ENCODE data around the gene CCND3. TPM values are rescaled to one million over a fixed set of nuclear protein-coding genes. Genes with fewer than 3 reads are reported as not detected.
A peak's percentile ranks its signal among the peaks of the same experiment; 100 is the strongest.

CCND3 gene
- total RNA-seq = 9.7 and 11.8 TPM in 2 replicates

DNA sequence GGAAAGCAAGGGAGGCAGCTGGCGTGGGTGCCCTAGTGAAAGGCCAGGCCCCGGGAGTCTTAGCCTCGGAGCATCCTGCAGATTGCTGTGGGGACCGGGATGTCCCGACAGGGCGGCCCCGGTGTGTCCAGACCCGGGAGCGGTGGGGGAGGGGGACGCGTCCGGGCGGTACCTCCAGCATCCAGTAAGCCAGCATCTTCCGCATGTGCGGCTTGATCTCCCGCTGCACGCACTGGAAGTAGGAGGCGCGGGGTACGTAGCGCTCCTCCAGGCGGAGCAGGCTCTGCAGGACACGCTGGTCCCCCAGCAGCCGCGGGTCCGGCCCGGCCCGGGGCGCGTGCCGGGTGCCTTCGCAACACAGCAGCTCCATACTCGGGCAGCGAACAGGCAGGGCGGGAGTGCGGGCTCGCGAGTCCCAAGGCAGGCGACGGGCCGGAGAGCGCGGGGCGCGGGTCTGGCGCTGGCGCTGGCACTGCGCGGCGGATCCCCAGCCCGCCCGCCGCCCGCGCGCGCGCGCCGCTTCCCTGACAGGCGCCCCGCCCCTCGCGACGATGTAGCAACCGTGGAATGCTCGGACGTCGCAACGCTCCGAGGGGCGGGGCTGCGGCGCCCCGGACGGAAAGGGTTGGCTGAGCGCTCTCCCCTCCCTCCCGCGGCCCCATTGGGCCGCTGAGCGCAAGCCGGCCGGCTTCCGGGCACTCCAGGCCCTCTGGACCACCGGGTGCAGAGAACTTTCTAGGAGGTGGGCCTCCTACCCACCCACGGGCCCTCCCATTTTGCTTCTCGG, at the start of gene CCND3:
Gene CCND3 (minus strand): TSS at position 529 of the 787 bp plus-strand sequence. CDS start 159 bp downstream, at position 370.
- Histone ChIP-seq H3K27me3 (ENCODE audit: control insufficient read depth, insufficient read depth, low read length) (no peaks in the 10 kb centered on the region), H3K4me3 (ENCODE audit: low read depth, low read length) (peak within 1 kb of the TSS; percentile 87), H3K36me3 (ENCODE audit: control insufficient read depth, insufficient read depth, low read length) (peaks cover 9% of the 10 kb centered on the region)
- TF ChIP-seq, protein P1, sequence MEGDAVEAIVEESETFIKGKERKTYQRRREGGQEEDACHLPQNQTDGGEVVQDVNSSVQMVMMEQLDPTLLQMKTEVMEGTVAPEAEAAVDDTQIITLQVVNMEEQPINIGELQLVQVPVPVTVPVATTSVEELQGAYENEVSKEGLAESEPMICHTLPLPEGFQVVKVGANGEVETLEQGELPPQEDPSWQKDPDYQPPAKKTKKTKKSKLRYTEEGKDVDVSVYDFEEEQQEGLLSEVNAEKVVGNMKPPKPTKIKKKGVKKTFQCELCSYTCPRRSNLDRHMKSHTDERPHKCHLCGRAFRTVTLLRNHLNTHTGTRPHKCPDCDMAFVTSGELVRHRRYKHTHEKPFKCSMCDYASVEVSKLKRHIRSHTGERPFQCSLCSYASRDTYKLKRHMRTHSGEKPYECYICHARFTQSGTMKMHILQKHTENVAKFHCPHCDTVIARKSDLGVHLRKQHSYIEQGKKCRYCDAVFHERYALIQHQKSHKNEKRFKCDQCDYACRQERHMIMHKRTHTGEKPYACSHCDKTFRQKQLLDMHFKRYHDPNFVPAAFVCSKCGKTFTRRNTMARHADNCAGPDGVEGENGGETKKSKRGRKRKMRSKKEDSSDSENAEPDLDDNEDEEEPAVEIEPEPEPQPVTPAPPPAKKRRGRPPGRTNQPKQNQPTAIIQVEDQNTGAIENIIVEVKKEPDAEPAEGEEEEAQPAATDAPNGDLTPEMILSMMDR (IDR thresholded peaks at IDR 0.05; ENCODE audit: insufficient read depth, low read length, severe bottlenecking) = no peak
- DNase-seq (ENCODE audit: low read depth) = peak; percentile 74
- no peak for FAIRE-seq

DNA sequence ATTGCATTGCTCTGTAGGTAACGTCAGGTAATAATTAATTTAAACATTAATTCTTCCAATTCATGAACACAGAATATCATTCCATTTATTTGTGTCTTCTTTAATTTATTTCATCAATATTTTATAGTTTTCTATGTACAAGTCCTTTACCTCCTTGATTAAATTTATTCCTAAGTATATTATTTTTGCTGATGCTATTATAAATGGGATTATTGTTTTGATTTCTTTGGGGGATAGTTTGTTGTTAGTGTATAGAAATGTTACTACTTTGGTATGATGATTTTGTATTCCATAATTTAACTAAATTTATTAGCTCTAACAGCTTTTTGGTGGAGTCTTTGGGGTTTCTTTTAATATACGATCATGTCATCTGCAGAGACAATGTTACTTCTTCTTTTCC, 44.7 kb upstream of the CCND3 start:
- TF ChIP-seq, protein P1 (IDR thresholded peaks at IDR 0.05; ENCODE audit: insufficient read depth, low read length, severe bottlenecking) = no peak
- Histone ChIP-seq H3K27me3 (ENCODE audit: control insufficient read depth, insufficient read depth, low read length) (no peaks in the 10 kb centered on the region), H3K36me3 (ENCODE audit: control insufficient read depth, insufficient read depth, low read length) (no peaks in the 10 kb centered on the region), H3K4me3 (ENCODE audit: low read depth, low read length) (no peak overlapping the region)
- DNase-seq (ENCODE audit: low read depth) (no peak), FAIRE-seq (no peak)

DNA sequence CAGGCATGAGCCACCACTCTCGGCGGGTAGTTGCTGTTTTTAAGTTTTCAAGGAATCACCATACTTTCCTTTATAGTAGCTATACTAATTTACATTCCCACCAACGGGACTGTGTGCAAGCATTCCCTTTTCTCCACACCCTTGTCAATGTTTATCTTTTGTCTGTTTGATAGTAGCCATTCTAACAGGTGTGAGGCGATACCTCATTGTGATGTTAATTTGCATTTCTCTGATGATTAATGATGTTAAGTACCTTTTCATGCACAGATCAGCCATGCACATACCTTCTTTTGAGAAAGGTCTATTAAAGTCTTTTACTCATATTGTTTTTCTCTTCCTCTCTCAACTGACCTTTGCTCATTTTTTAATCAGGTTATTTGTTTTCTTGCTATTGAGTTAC, 43.0 kb upstream of the CCND3 start:
- FAIRE-seq (no peak), DNase-seq (ENCODE audit: low read depth) (peak; percentile 70)
- Histone ChIP-seq H3K4me3 (ENCODE audit: low read depth, low read length) (no peak overlapping the region), H3K36me3 (ENCODE audit: control insufficient read depth, insufficient read depth, low read length) (no peaks in the 10 kb centered on the region), H3K27me3 (ENCODE audit: control insufficient read depth, insufficient read depth, low read length) (no peaks in the 10 kb centered on the region)
- TF ChIP-seq, protein P1 (IDR thresholded peaks at IDR 0.05; ENCODE audit: insufficient read depth, low read length, severe bottlenecking) = no peak

DNA sequence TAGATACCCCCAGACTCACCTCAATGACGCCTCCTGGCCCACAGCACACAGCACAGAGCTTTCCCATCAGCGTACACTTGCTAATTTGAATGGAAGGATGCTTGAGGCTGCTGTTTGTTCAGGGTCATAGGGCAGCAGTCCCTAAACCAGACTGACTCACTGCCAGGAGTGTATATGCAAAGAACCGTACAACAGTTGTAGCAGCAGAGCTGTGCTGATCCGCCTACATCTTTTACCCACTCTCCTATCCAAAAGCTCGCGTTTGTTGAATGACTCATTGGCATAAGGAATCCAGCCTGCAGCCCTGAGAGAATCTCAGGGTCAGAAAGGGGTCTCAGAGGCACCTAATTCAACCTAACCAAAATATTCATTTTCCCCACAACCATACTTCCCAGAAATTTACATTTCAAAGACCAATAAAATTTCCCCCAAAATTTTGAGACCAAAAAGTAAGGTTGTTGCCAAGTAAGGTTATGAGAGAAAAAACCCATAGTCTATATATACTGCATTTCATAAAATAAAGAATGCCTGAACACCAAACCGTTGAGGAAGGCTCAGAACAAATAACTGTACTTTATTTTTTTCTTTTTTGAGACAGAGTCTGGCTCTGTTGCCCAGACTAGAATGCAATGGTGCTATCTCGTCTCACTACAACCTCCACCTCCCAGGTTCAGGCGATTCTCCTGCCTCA, 35.3 kb upstream of the CCND3 start:
- Histone ChIP-seq H3K36me3 (ENCODE audit: control insufficient read depth, insufficient read depth, low read length) (no peaks in the 10 kb centered on the region), H3K4me3 (ENCODE audit: low read depth, low read length) (no peak overlapping the region), H3K27me3 (ENCODE audit: control insufficient read depth, insufficient read depth, low read length) (no peaks in the 10 kb centered on the region)
- TF ChIP-seq, protein P1 (IDR thresholded peaks at IDR 0.05; ENCODE audit: insufficient read depth, low read length, severe bottlenecking) = no peak
- DNase-seq (ENCODE audit: low read depth) = peak; percentile 64
- no peak for FAIRE-seq

DNA sequence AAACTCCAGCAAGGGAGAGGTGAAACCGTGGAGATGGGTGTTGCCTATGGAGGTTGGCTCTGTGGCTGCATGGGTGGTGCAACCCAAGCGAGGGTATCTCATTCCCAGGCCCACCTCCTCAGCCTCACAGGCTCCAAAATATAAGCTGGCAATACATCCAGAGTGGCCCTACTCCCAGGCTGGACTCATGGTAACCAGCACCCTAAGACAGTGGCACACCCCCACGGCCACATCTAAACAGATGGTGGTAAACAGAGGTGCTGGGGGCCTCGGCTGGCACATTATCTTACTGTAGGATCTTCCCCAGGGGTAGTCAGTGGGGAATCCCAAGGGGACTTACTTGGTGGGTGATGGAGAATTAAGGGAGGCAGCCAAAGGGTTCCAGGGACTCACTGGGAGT, 33.7 kb upstream of the CCND3 start:
- Histone ChIP-seq H3K36me3 (ENCODE audit: control insufficient read depth, insufficient read depth, low read length) (no peaks in the 10 kb centered on the region), H3K27me3 (ENCODE audit: control insufficient read depth, insufficient read depth, low read length) (no peaks in the 10 kb centered on the region), H3K4me3 (ENCODE audit: low read depth, low read length) (no peak overlapping the region)
- no peak for DNase-seq (ENCODE audit: low read depth)
- no peak for FAIRE-seq
- TF ChIP-seq, protein P1 (IDR thresholded peaks at IDR 0.05; ENCODE audit: insufficient read depth, low read length, severe bottlenecking) = no peak

Data from bronchial epithelial cell (primary cell).